Hepatocyte (in vitro differentiated cells): ENCODE data around the gene MPC1. TPM values are rescaled to one million over a fixed set of nuclear protein-coding genes. Genes with fewer than 3 reads are reported as not detected.

Source experiments
- DNase-seq: peaks from one replicate; pipeline ENCODE4 v3.0.0-alpha.2; 2016; ENCODE audit warnings: low spot score
- H2AFZ ChIP-seq: fragments of 200-600 bp; sonication (generic); 2 replicates; pipeline ENCODE4 v1.6.0; 2016; ENCODE audit warnings: antibody characterized with exemption, mild to moderate bottlenecking
- H3K27ac ChIP-seq: fragments of 200-600 bp; sonication (generic); 2 replicates; pipeline ENCODE4 v1.5.1; 2016; ENCODE audit warnings: mild to moderate bottlenecking
- H3K27me3 ChIP-seq: fragments of 200-600 bp; sonication (generic); 2 replicates; pipeline ENCODE4 v1.6.1; 2016
- H3K36me3 ChIP-seq: fragments of 200-600 bp; sonication (generic); replicated peaks from 2 replicates; pipeline ENCODE4 v1.5.1; 2016; ENCODE audit warnings: low read depth; ENCODE audit not compliant: insufficient read depth
- H3K4me1 ChIP-seq: fragments of 200-600 bp; sonication (generic); 2 replicates; pipeline ENCODE4 v1.5.1; 2016; ENCODE audit warnings: mild to moderate bottlenecking, moderate library complexity; ENCODE audit not compliant: insufficient read depth
- H3K4me2 ChIP-seq: fragments of 200-600 bp; sonication (generic); 2 replicates; pipeline ENCODE4 v1.6.0; 2016
- H3K4me3 ChIP-seq: fragments of 200-600 bp; sonication (generic); 2 replicates; pipeline ENCODE4 v1.5.1; 2016; ENCODE audit warnings: mild to moderate bottlenecking
- H3K79me2 ChIP-seq: fragments of 200-600 bp; sonication (generic); 2 replicates; pipeline ENCODE4 v1.6.0; 2017; ENCODE audit warnings: mild to moderate bottlenecking
- H3K9me2 ChIP-seq: fragments of 200-600 bp; sonication (generic); replicated peaks from 2 replicates; pipeline ENCODE4 v1.6.0; 2017; ENCODE audit warnings: mild to moderate bottlenecking; ENCODE audit not compliant: insufficient read depth
- H3K9me3 ChIP-seq: fragments of 200-600 bp; sonication (generic); 2 replicates; pipeline ENCODE4 v1.5.1; 2016; ENCODE audit warnings: low read depth, mild to moderate bottlenecking
- H4K20me1 ChIP-seq: fragments of 200-600 bp; sonication (generic); 2 replicates; pipeline ENCODE4 v1.6.0; 2016; ENCODE audit warnings: mild to moderate bottlenecking; ENCODE audit not compliant: insufficient read depth, poor library complexity, severe bottlenecking
- EZH2 ChIP-seq: fragments of 200-600 bp; sonication (generic); IDR thresholded peaks from 2 replicates; pipeline ENCODE4 v1.6.1; 2016; ENCODE audit warnings: antibody characterized with exemption, mild to moderate bottlenecking, borderline replicate concordance
- EZH2phosphoT487 ChIP-seq: fragments of 200-600 bp; sonication (generic); IDR thresholded peaks from one replicate; pipeline ENCODE4 v1.6.1; 2018; ENCODE audit warnings: antibody characterized with exemption, mild to moderate bottlenecking, low read depth, moderate library complexity; ENCODE audit not compliant: unreplicated experiment, severe bottlenecking
- WGBS: methylation state at CpG from one replicate; pipeline ENCODE4 v1.1.6; 2016; ENCODE audit warnings: low lambda C conversion rate; ENCODE audit errors: missing lambda C conversion rate; 5-methylcytosine and 5-hydroxymethylcytosine counted together
- polyA plus RNA-seq: library from polyadenylated mRNA; unstranded; fragments of >200 nt; fragmentation: Nextera tagmentation; extraction: Ambion mirVana; gene quantifications from 2 replicates; pipeline ENCODE4 v1.2.1, GENCODE V29; 2016
- total RNA-seq: library from RNA; depleted of rRNA; stranded (reverse); fragments of >200 nt; gene quantifications from 2 replicates; pipeline ENCODE4 v1.2.3, GENCODE V29; 2014
- TF ChIP-seq, protein P1 (sequence below): fragments of 200-600 bp; sonication (generic); IDR thresholded peaks from 2 replicates; pipeline ENCODE4 v1.5.1; 2016; ENCODE audit warnings: antibody characterized with exemption, mild to moderate bottlenecking; ENCODE audit not compliant: poor library complexity

Gene MPC1
- total and polyA plus RNA-seq, 2 experiments from 2014 or later, result 70.2 to 75.4 TPM

GRCh38 chr6:166381381-166381732 is 1.4 kb downstream of the MPC1 start:
- Histone ChIP-seq H3K4me1 (peaks cover 6% of the 10 kb centered on the region), H3K4me2 (peak overlapping the region; percentile 97), H3K27me3 (no peaks in the 10 kb centered on the region), H3K9me2 (no peaks in the 10 kb centered on the region), H3K36me3 (no peaks in the 10 kb centered on the region), H3K79me2 (peaks cover 51% of the 10 kb centered on the region), H2AFZ (peak overlapping the region; percentile 77), H3K27ac (peak overlapping the region; percentile 41), H3K4me3 (peak overlapping the region; percentile 86), H3K9me3 (no peaks in the 10 kb centered on the region), H4K20me1 (no peaks in the 10 kb centered on the region)
- TF ChIP-seq EZH2 (no peak), EZH2phosphoT487 (no peak)
- TF ChIP-seq, protein P1, sequence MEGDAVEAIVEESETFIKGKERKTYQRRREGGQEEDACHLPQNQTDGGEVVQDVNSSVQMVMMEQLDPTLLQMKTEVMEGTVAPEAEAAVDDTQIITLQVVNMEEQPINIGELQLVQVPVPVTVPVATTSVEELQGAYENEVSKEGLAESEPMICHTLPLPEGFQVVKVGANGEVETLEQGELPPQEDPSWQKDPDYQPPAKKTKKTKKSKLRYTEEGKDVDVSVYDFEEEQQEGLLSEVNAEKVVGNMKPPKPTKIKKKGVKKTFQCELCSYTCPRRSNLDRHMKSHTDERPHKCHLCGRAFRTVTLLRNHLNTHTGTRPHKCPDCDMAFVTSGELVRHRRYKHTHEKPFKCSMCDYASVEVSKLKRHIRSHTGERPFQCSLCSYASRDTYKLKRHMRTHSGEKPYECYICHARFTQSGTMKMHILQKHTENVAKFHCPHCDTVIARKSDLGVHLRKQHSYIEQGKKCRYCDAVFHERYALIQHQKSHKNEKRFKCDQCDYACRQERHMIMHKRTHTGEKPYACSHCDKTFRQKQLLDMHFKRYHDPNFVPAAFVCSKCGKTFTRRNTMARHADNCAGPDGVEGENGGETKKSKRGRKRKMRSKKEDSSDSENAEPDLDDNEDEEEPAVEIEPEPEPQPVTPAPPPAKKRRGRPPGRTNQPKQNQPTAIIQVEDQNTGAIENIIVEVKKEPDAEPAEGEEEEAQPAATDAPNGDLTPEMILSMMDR, result no peak
- 39% methylated on average over 6 of the region's 6 CpGs for WGBS
- no peak for DNase-seq

DNA sequence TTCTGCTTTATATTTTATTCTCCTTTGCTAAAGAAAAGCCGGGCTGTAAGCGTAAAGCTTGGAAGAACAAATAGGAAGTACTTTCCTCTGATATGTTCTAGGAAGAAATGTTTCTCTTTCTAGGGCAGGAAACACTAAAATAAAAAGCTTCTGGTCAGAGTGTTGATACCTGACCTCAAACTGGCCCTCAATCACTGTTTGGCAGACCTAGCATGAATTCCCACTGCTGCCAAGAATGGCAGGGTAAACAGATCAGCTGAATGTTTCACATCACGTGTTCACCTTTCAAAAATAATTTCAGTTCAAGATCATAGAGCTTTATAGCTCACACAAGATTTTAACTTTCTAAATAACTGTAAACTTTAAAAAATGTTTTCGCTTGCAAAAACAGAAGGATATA is 2.9 kb downstream of the MPC1 start:
- DNase-seq, result no peak

DNA sequence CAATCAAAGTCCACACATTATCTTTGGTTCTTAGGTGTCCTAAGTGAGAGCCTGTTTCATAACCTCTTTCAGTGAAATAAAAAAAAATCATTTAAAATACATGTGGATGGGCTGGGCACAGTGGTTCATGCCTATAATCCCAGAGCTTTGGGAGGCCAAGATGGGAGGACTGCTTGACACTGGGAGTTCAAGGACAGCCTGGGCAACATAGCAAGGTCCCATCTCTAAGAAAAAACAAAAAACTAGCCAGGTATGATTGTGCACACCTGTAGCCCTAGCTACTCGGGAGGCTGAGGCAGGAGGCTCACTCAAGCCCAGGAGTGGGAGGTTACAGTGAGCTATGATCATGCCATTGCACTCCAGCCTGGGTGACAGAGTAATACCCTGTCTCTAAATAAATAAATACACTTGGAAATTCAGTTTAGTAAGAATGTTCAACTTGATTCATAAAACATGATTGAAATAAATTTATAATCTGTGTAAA is 3.6 kb downstream of the MPC1 start:
- 92% methylated on average over 1 of the region's 1 CpG for WGBS
- Histone ChIP-seq H3K9me2 (no peaks in the 10 kb centered on the region), H3K9me3 (no peaks in the 10 kb centered on the region), H3K27me3 (no peaks in the 10 kb centered on the region), H3K79me2 (peaks cover 47% of the 10 kb centered on the region), H3K27ac (no peak overlapping the region), H3K4me1 (peaks cover 4% of the 10 kb centered on the region), H3K4me3 (no peak overlapping the region), H4K20me1 (no peaks in the 10 kb centered on the region), H2AFZ (no peak overlapping the region), H3K36me3 (no peaks in the 10 kb centered on the region), H3K4me2 (no peak overlapping the region)
- DNase-seq, result no peak
- TF ChIP-seq EZH2phosphoT487 (no peak), EZH2 (no peak)
- TF ChIP-seq, protein P1, result no peak

More for the DNA sequence above, 2.9 kb downstream of the MPC1 start:
- Histone ChIP-seq H3K27ac (no peak overlapping the region), H3K9me2 (no peaks in the 10 kb centered on the region), H4K20me1 (no peaks in the 10 kb centered on the region), H3K4me1 (peaks cover 6% of the 10 kb centered on the region), H3K79me2 (peaks cover 51% of the 10 kb centered on the region), H3K4me2 (no peak overlapping the region), H3K4me3 (no peak overlapping the region), H2AFZ (no peak overlapping the region), H3K9me3 (no peaks in the 10 kb centered on the region), H3K27me3 (no peaks in the 10 kb centered on the region), H3K36me3 (no peaks in the 10 kb centered on the region)
- WGBS, result 93% methylated on average over 4 of the region's 4 CpGs
- TF ChIP-seq EZH2 (no peak), EZH2phosphoT487 (no peak)
- TF ChIP-seq, protein P1, result no peak

DNA sequence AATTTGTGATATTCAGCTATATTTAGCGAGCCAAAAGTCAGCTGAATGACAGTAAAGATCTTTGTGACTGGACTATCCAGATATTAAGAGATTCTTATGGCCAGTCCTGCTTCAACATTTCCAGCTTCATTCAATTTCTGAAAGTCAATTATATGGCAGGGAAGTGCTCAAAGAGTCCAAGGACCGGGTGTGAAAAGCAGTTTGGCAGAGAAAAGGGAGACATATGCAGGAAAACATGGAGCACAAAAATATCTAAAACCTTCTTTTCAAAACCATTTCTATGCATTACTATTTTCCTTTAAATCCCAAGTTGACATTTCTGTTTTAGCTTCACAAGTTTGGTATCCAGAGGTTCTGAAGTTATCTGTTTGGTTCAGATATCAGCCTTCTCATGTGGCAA is 5.0 kb downstream of the MPC1 start:
- no peaks in the 10 kb centered on the region for H3K4me1 ChIP-seq
- H2AFZ ChIP-seq, result no peak overlapping the region
- no peaks in the 10 kb centered on the region for H4K20me1 ChIP-seq
- H3K36me3 ChIP-seq, result no peaks in the 10 kb centered on the region
- H3K9me2 ChIP-seq, result no peaks in the 10 kb centered on the region
- no peak for DNase-seq
- no peak overlapping the region for H3K4me2 ChIP-seq
- no peaks in the 10 kb centered on the region for H3K27me3 ChIP-seq
- peaks cover 46% of the 10 kb centered on the region for H3K79me2 ChIP-seq
- no peak overlapping the region for H3K27ac ChIP-seq
- H3K9me3 ChIP-seq, result no peaks in the 10 kb centered on the region
- 50% methylated on average over 2 of the region's 2 CpGs for WGBS
- H3K4me3 ChIP-seq, result no peak overlapping the region
- TF ChIP-seq EZH2, result no peak
